HepG2 (cell line): ENCODE measurements around the gene P2RX3. TPM values are rescaled to one million over a fixed set of nuclear protein-coding genes. Genes with fewer than 3 reads are reported as not detected.
A peak's percentile ranks its signal among the peaks of the same experiment; 100 is the strongest.

Source experiments
- ATAC-seq: fragments of 200-7000 bp; cut with Tn5 transposase; 3 replicates; pipeline ENCODE4 v1.9.1; 2020; ENCODE audit warnings: mild to moderate bottlenecking, moderate library complexity
- BruUV-seq: library from RNA; stranded (reverse); fragments of 400-500 nt; replicated peaks from 2 replicates; lab custom pipeline; 2021; lab: Mats Ljungman, UMichigan
- CTCF ChIA-PET: fragments of 300-600 bp; formaldehyde crosslinking; extraction: SDS; loops from one replicate; lab custom pipeline; 2021; ENCODE audit warnings: low total read pairs, inconsistent platforms, low intra/inter-chr PET ratio; lab: Yijun Ruan, JAX
- POLR2A ChIA-PET: fragments of 350-600 bp; sonication (Branson Sonifier 250); formaldehyde crosslinking; loops from one replicate; lab custom pipeline; 2020; ENCODE audit warnings: antibody characterized with exemption, inconsistent platforms; lab: Yijun Ruan, JAX
- DNase-seq: peaks from one replicate; pipeline ENCODE4 v3.0.0-alpha.2; 2015; ENCODE audit warnings: low spot score
- FAIRE-seq: peaks from 3 replicates; lab custom pipeline; 2011; peaks lifted over from hg19 to GRCh38; lab: Jason Lieb, UNC
- H2AFZ ChIP-seq: one replicate; pipeline ENCODE4 v1.6.1; 2011; ENCODE audit warnings: low read length, inconsistent platforms
- H3K27ac ChIP-seq: fragments of 300-600 bp; 3 replicates; pipeline ENCODE4 v1.8.0; 2011; ENCODE audit warnings: mixed run types, mild to moderate bottlenecking, mixed read lengths, low read length, inconsistent platforms; ENCODE audit not compliant: insufficient read depth; ENCODE audit errors: extremely low read length
- H3K27me3 ChIP-seq, 2 experiments: fragments of 200-600 bp in 1 of 2; 2 replicates in 1 of 2; 3 replicates in 1 of 2; pipeline versions ENCODE4 v1.6.0 to v1.8.0; 2011; ENCODE audit warnings: low read length in 2 of 2, mild to moderate bottlenecking in 2 of 2, moderate library complexity in 2 of 2, inconsistent platforms in 1 of 2; ENCODE audit not compliant: insufficient read depth in 2 of 2, control insufficient read depth in 1 of 2
- H3K36me3 ChIP-seq, 2 experiments: fragments of 200-600 bp in 1 of 2; replicated peaks in 1 of 2; 2 replicates in 1 of 2; 3 replicates in 1 of 2; pipeline versions ENCODE4 v1.5.1 to v1.8.0; 2011; ENCODE audit warnings: low read length in 2 of 2, inconsistent platforms in 1 of 2; ENCODE audit not compliant: insufficient read depth in 2 of 2, control insufficient read depth in 1 of 2
- H3K4me1 ChIP-seq: 2 replicates; pipeline ENCODE4 v1.5.1; 2012; ENCODE audit warnings: low read length, inconsistent platforms; ENCODE audit not compliant: insufficient read depth
- H3K4me2 ChIP-seq: 2 replicates; pipeline ENCODE4 v1.6.0; 2011; ENCODE audit warnings: low read depth, low read length, inconsistent platforms
- H3K4me3 ChIP-seq, 3 experiments: fragments of 200-600 bp in 1 of 3; sonication (generic), shearing (Covaris generic) in 1 of 3; replicated peaks in 1 of 3; 2 replicates each; pipeline ENCODE4 v1.5.1; 2011 to 2016; ENCODE audit warnings: low read length in 3 of 3, inconsistent platforms in 2 of 3, low read depth in 2 of 3, mild to moderate bottlenecking in 2 of 3, control low read depth in 1 of 3, mixed read lengths in 1 of 3; ENCODE audit not compliant: insufficient read depth in 1 of 3
- H3K79me2 ChIP-seq: one replicate; pipeline ENCODE4 v1.6.1; 2011; ENCODE audit warnings: low read length, inconsistent platforms; ENCODE audit not compliant: insufficient read depth
- H3K9ac ChIP-seq: 2 replicates; pipeline ENCODE4 v1.6.0; 2011; ENCODE audit warnings: mild to moderate bottlenecking, low read depth, low read length, inconsistent platforms; ENCODE audit not compliant: insufficient read depth
- H3K9me3 ChIP-seq: 2 replicates; pipeline ENCODE4 v1.5.1; 2012; ENCODE audit warnings: mild to moderate bottlenecking, low read length
- H4K20me1 ChIP-seq: 2 replicates; pipeline ENCODE4 v1.6.0; 2011; ENCODE audit warnings: inconsistent platforms, mild to moderate bottlenecking, low read length, moderate library complexity; ENCODE audit not compliant: insufficient read depth
- FOSL1 ChIP-seq: sonication (generic); formaldehyde crosslinking; IDR thresholded peaks from 2 replicates; pipeline ENCODE4 v1.9.0; 2021; ENCODE audit warnings: missing genetic modification reagents, borderline replicate concordance
- KAT7 ChIP-seq: IDR thresholded peaks from 2 replicates; pipeline ENCODE4 v1.6.1; 2018; ENCODE audit warnings: borderline replicate concordance, missing compliant biosample characterization
- KDM5A ChIP-seq: fragments of 200-600 bp; sonication (generic); IDR thresholded peaks from 2 replicates; pipeline ENCODE4 v1.7.0; 2018; ENCODE audit warnings: antibody characterized with exemption, mild to moderate bottlenecking, low read length, borderline replicate concordance
- NFE2L2 ChIP-seq: fragments of 150-350 bp; IDR thresholded peaks from 2 replicates; pipeline ENCODE4 v1.6.1; 2014; ENCODE audit warnings: low read length
- PHB2 ChIP-seq: fragments of 450-650 bp; IDR thresholded peaks from 2 replicates; pipeline ENCODE4 v1.6.1; 2018; ENCODE audit not compliant: partially characterized antibody
- SETDB1 ChIP-seq: sonication (generic); formaldehyde crosslinking; IDR thresholded peaks from 2 replicates; pipeline ENCODE4 v1.5.1; 2020; ENCODE audit warnings: missing genetic modification reagents, mild to moderate bottlenecking, borderline replicate concordance
- SMAD1 ChIP-seq: sonication (generic); formaldehyde crosslinking; IDR thresholded peaks from 2 replicates; pipeline ENCODE4 v1.4.0; 2020; ENCODE audit warnings: missing genetic modification reagents, low read depth, mild to moderate bottlenecking, borderline replicate concordance
- SOX6 ChIP-seq, 2 experiments: fragments of 450-650 bp in 1 of 2; sonication (generic) in 1 of 2; formaldehyde crosslinking in 1 of 2; IDR thresholded peaks; 2 replicates each; pipeline versions ENCODE4 v1.4.0 to v1.6.1; 2017 to 2020; ENCODE audit warnings: antibody characterized with exemption in 1 of 2, mild to moderate bottlenecking in 1 of 2, missing genetic modification reagents in 1 of 2
- TCF12 ChIP-seq, 2 experiments: fragments of 450-650 bp in 1 of 2; sonication (generic) in 1 of 2; formaldehyde crosslinking in 1 of 2; IDR thresholded peaks; 2 replicates each; pipeline versions ENCODE4 v1.6.1 to v1.8.0; 2017 to 2022; ENCODE audit warnings: antibody characterized with exemption in 1 of 2, mild to moderate bottlenecking in 1 of 2, missing genetic modification reagents in 1 of 2, moderate library complexity in 1 of 2
- ZNF383 ChIP-seq: sonication (generic); formaldehyde crosslinking; IDR thresholded peaks from 2 replicates; pipeline ENCODE4 v1.4.0; 2020; ENCODE audit warnings: missing genetic modification reagents, mild to moderate bottlenecking, borderline replicate concordance
- ZNF629 ChIP-seq: sonication (generic); formaldehyde crosslinking; conservative IDR thresholded peaks from 2 replicates; pipeline ENCODE4 v1.5.0; 2020; ENCODE audit warnings: missing genetic modification reagents
- WGBS: methylation state at CpG from one replicate; pipeline ENCODE4 v1.1.6; 2017; ENCODE audit warnings: low lambda C conversion rate; 5-methylcytosine and 5-hydroxymethylcytosine counted together
- in situ Hi-C: cut with HindIII; loops from 2 replicates; pipeline ENCODE4 v1.10.0; 2017; ENCODE audit warnings: low pct_unique_long_range_greater_than_20kb; ENCODE audit not compliant: extremely low pct_ligation_motif_present
- intact Hi-C: fragments of 100-400 bp; cut with micrococcal nuclease; formaldehyde crosslinking; loops from one replicate; pipeline ENCODE4 v1.10.0; 2022; ENCODE audit not compliant: unreplicated experiment
- polyA plus RNA-seq, 8 experiments: library from polyadenylated mRNA; depleted of rRNA in 3 of 8; stranded (reverse) in 7 of 8; unstranded in 1 of 8; fragments of >200 nt; fragmentation: Illumina TruSeq in 4 of 8; extraction: Trizol in 4 of 8; gene quantifications; 2 replicates each; pipeline versions ENCODE4 v1.2.1 to v1.2.3, GENCODE V29; 2011 to 2016; ENCODE audit warnings: low read depth in 4 of 8, missing spikeins in 1 of 8, mixed read lengths in 1 of 8; ENCODE audit not compliant: insufficient read depth in 1 of 8
- total RNA-seq, 5 experiments: library from RNA; depleted of rRNA; stranded (reverse); fragments of >200 nt; fragmentation: Illumina TruSeq; extraction: Trizol; gene quantifications; 2 replicates each; pipeline ENCODE4 v1.2.3, GENCODE V29; 2016; ENCODE audit warnings: low read depth in 1 of 5
- TF ChIP-seq, protein P1 (sequence below): sonication (generic); formaldehyde crosslinking; IDR thresholded peaks from 2 replicates; pipeline ENCODE4 v1.5.1; 2020; ENCODE audit warnings: mild to moderate bottlenecking, missing genetic modification reagents, moderate library complexity
- TF ChIP-seq, protein P2 (sequence below): sonication (generic); formaldehyde crosslinking; IDR thresholded peaks from 2 replicates; pipeline ENCODE4 v1.5.0; 2020; ENCODE audit warnings: missing genetic modification reagents

P2RX3 gene
- total and polyA plus RNA-seq, 2 of the 13 experiments (the other 11 are each of a cell fraction or from before 2014, with no cell fraction given): 0.08 TPM; not detected in 1

DNA sequence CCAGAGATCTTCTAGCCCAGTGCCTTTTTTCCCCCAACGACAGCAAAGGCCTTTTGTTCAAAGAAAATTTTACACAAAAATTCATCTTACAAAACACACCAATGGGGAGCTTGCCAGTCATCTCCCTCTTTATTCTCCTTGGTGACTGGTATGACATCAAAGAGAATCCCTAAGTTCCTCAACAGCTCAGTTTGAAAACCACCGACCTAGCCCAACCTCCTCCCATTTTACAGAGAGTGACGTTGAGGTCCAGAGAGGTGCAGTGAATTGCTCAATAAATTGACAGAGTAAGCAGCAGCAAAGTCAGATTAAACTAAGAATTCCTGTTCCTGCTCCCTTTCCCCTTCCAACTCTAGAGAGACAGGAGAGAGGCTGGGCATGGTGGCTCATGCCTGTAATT, 81.0 kb downstream of the P2RX3 start:
- BruUV-seq: no TSS peak
- in situ Hi-C loops: no loop called here
- Histone ChIP-seq H2AFZ (no peak overlapping the region), H3K79me2 (no peaks in the 10 kb centered on the region), H3K27me3 (peaks cover 0 to 9% of the 10 kb centered on the region in 2 experiments; a peak in 2 of 5 replicates), H3K9me3 (no peaks in the 10 kb centered on the region), H3K4me3 (no peak overlapping the region), H3K36me3 (no peaks in the 10 kb centered on the region), H3K27ac (no peak overlapping the region), H3K4me1 (peaks cover 5% of the 10 kb centered on the region), H3K4me2 (no peak overlapping the region), H4K20me1 (no peaks in the 10 kb centered on the region), H3K9ac (no peak overlapping the region)
- FAIRE-seq: no peak
- POLR2A ChIA-PET: no interaction called here
- DNase-seq: no peak
- no peak for ATAC-seq
- WGBS: 11% methylated on average over 3 of the region's 3 CpGs
- intact Hi-C loops: no loop called here
- peak; percentile 47 for TF ChIP-seq ZNF629 (CRISPR knock-in tag)
- no peak for TF ChIP-seq FOSL1 (CRISPR knock-in tag)
- CTCF ChIA-PET: no interaction called here

DNA sequence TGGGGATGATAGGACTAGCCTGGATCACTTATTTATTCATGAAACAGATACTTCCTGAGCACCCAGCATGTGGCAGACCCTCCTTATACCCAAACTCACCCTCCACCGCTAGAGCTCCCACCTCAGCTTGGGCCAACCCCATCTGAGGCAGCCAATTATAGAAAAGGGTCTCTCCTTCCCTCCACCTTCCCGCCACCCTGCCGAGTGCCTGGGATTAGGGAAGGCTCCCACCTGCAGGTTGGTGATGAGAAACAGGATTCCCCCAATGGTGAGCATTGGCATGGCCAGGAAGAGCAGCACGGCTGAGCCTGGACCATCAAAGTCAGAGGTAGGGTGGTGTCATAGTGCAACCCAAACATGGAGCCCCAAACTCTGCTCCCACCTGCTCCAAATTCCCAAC, 82.9 kb downstream of the P2RX3 start:
- Histone ChIP-seq H2AFZ (no peak overlapping the region), H3K79me2 (no peaks in the 10 kb centered on the region), H3K4me2 (no peak overlapping the region), H3K9ac (no peak overlapping the region), H3K27ac (no peak overlapping the region), H4K20me1 (no peaks in the 10 kb centered on the region), H3K36me3 (no peaks in the 10 kb centered on the region), H3K4me3 (no peak overlapping the region), H3K9me3 (no peaks in the 10 kb centered on the region), H3K27me3 (peaks cover 0 to 6% of the 10 kb centered on the region in 2 experiments; a peak in 2 of 5 replicates), H3K4me1 (peaks cover 24% of the 10 kb centered on the region)
- intact Hi-C loops (no loop called here), in situ Hi-C loops (no loop called here)
- ATAC-seq: no peak
- 69% methylated on average over 4 of the region's 4 CpGs for WGBS
- no peak for FAIRE-seq
- no TSS peak for BruUV-seq
- ChIA-PET POLR2A (no interaction called here), CTCF (no interaction called here)
- TF ChIP-seq SOX6 (IDR thresholded peaks at IDR 0.05): no peak
- TF ChIP-seq SOX6 (CRISPR knock-in tag; IDR thresholded peaks at IDR 0.05): no peak
- no peak for TF ChIP-seq TCF12 (IDR thresholded peaks at IDR 0.05)
- TF ChIP-seq TCF12 (CRISPR knock-in tag; IDR thresholded peaks at IDR 0.05): no peak
- TF ChIP-seq SMAD1: no peak
- TF ChIP-seq ZNF383: no peak
- no peak for TF ChIP-seq SETDB1 (CRISPR knock-in tag)
- TF ChIP-seq KAT7 (CRISPR knock-in tag): no peak
- no peak for TF ChIP-seq NFE2L2
- TF ChIP-seq PHB2: no peak
- TF ChIP-seq, protein P1, sequence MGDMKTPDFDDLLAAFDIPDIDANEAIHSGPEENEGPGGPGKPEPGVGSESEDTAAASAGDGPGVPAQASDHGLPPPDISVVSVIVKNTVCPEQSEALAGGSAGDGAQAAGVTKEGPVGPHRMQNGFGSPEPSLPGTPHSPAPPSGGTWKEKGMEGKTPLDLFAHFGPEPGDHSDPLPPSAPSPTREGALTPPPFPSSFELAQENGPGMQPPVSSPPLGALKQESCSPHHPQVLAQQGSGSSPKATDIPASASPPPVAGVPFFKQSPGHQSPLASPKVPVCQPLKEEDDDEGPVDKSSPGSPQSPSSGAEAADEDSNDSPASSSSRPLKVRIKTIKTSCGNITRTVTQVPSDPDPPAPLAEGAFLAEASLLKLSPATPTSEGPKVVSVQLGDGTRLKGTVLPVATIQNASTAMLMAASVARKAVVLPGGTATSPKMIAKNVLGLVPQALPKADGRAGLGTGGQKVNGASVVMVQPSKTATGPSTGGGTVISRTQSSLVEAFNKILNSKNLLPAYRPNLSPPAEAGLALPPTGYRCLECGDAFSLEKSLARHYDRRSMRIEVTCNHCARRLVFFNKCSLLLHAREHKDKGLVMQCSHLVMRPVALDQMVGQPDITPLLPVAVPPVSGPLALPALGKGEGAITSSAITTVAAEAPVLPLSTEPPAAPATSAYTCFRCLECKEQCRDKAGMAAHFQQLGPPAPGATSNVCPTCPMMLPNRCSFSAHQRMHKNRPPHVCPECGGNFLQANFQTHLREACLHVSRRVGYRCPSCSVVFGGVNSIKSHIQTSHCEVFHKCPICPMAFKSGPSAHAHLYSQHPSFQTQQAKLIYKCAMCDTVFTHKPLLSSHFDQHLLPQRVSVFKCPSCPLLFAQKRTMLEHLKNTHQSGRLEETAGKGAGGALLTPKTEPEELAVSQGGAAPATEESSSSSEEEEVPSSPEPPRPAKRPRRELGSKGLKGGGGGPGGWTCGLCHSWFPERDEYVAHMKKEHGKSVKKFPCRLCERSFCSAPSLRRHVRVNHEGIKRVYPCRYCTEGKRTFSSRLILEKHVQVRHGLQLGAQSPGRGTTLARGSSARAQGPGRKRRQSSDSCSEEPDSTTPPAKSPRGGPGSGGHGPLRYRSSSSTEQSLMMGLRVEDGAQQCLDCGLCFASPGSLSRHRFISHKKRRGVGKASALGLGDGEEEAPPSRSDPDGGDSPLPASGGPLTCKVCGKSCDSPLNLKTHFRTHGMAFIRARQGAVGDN (CRISPR knock-in tag): no peak
- TF ChIP-seq KDM5A: no peak
- TF ChIP-seq, protein P2, sequence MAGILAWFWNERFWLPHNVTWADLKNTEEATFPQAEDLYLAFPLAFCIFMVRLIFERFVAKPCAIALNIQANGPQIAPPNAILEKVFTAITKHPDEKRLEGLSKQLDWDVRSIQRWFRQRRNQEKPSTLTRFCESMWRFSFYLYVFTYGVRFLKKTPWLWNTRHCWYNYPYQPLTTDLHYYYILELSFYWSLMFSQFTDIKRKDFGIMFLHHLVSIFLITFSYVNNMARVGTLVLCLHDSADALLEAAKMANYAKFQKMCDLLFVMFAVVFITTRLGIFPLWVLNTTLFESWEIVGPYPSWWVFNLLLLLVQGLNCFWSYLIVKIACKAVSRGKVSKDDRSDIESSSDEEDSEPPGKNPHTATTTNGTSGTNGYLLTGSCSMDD: no peak
- DNase-seq: no peak
